Purkinje cell (primary cell): Measurements from ENCODE around the gene ZNF805. TPM values are rescaled to one million over a fixed set of nuclear protein-coding genes. Genes with fewer than 3 reads are reported as not detected.

Experiments used
- polyA plus RNA-seq: library from polyadenylated mRNA; unstranded; fragments of >200 nt; fragmentation: Nextera tagmentation; gene quantifications from 2 replicates; pipeline ENCODE4 v1.2.1, GENCODE V29; 2014

ZNF805 gene
- polyA plus RNA-seq, result 1.0 and 2.1 TPM in 2 replicates

DNA sequence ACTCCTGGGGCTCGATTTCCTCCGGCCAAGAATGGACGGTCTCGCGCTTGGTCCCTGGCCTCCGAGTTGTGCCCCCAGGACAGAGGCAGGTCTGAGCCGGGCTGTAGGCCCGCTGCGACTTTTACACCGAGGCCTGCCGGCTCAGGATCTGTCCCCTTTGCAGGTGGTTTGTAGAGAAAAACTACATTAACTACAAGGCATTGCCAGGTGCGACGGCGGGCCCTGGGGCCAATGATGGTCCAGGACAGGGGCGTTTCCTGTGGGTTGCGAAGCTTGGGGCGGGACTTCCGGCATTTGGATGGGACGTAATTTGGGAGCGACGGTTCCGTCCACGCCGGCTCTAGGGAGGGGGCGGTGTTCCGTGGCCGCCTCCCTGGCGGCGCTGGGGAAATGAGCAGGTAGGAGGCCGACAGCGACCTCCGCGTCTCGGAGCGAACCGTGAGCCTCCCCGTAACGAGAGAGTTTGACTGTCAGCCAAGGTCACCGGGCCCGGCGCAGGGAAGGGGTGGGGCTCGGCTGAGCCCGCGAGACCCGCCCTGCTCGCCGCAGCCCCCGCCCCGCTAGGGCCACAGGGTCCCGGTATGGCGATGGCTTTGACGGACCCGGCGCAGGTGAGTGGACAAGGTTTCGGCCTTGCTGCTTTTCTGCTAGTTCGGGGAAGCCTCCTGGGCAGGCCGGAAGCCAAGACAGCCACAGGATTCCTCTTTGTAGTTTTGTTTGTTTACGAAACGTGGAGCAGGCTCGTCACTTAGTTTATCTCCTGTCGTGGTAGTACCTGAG lies at the start of gene ZNF805:
Gene ZNF805 (plus strand): TSS at position 322 of the 780 bp plus-strand sequence. CDS start 260 bp downstream, at position 582.

DNA sequence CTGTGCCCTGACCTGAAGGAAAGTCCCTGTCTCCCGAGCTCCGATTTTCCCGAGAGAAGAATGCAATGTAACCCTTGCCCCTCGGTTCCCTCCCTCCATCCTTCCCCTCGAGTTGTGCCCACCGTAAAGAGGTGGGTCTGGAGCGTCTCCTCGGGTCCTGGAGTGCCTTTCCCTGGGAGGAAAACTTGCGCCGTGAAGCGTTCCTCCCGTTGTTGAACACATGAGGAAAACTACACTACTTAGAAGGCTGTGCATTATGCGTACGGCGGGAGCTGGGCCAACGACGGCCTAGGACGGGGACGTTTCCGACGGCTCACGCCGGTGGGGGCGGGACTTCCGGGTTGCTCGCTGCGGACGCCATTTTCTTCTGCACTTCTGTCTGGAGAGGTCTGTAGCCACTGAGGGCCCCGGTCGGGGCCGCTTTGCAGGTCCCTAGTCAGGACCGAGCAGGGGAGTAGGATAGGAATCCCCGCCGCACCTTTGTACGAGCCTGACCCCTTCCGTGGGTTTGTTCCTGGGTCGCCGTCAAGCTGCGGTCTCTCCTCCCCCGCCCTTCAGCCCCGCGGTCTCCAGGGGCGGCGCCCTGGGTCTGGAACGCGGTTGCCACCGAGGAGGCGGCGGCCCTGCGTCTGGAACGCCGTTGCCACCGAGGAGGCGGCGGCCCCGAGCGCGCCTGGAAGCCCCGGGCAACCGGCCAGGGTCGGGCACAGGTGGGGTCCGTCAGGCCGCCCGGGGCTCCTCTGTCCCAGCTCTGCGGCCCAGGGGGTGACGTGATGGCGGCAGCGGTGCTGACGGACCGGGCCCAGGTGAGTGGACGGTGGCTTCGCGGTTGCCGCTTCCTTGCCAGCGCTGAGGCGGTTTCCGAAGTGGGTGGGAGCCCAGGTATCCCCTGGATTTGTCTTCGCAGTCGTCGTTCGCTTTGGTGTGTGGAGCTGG lies 49.0 kb upstream of the ZNF805 start, which contains the start of gene ZNF264:
Gene ZNF264 (plus strand): TSS at position 360 of the 936 bp plus-strand sequence. CDS start 414 bp downstream, at position 774.

DNA sequence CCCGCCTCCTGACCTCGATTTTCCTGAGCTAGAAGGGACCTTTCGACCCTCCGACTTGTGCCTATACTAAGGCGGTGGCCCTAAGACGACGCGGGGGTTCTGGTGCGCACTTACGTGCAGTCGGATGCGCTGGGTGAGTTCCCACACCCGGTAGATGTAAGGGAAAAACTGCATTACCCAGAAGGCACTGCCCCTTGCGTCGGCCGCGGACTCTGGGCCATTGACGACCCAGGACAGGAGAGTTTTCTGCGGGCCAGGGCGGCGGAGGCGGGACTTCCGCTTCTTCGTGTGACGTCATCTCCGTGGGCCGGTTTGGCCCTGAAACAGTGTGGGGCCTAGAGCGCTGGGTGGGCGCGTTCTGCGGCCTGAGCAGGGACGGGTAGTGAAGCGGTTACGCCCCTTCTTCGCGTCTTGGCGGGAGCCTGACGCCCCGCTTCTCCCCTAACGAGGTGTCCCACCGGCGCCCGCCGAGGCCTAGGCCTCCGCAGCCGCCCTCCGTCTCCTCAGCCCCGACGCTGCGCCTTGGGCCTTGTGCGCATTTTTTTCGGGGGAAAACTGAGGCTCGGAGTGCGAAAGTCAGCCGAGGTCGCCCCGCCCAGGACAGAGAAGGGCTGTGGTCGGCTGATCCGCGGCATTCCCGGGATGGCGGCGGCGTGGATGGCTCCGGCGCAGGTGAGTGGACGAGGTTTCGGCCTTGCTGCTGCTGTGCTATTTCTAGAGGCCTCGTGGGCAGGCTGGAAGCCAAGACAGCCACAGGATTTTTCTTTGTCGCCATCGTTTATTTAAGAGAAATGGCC lies 39.9 kb downstream of the ZNF805 start, which contains the start of gene ZNF460:
Gene ZNF460 (plus strand): TSS at position 321 of the 797 bp plus-strand sequence. CDS start 322 bp downstream, at position 643.

Other genes with a start within 250 kb of the ZNF805 start
- gene USP29, start 120.6 kb upstream of the ZNF805 start, polyA plus RNA-seq, result not detected in 2 replicates
- gene ZIM3, start 95.4 kb upstream of the ZNF805 start, polyA plus RNA-seq, result not detected in 2 replicates
- not detected in 2 replicates for gene DUXA, start 73.1 kb upstream of the ZNF805 start, polyA plus RNA-seq
- gene ZNF264, start 49.1 kb upstream of the ZNF805 start, polyA plus RNA-seq, result 1.1 and 1.4 TPM in 2 replicates
- gene AURKC, start 9.6 kb upstream of the ZNF805 start, polyA plus RNA-seq, result 1.0 and 7.8 TPM in 2 replicates
- 6.3 and 9.1 TPM in 2 replicates for gene ZNF460, start 39.9 kb downstream of the ZNF805 start, polyA plus RNA-seq
- gene ZNF543, start 79.8 kb downstream of the ZNF805 start, polyA plus RNA-seq, result 1.0 and 1.2 TPM in 2 replicates
- 1.7 and 3.0 TPM in 2 replicates for gene ZNF304, start 110.6 kb downstream of the ZNF805 start, polyA plus RNA-seq
- 115 and 174 TPM in 2 replicates for gene TRAPPC2B, start 122.9 kb downstream of the ZNF805 start, polyA plus RNA-seq
- 7.0 and 8.8 TPM in 2 replicates for gene ZNF547, start 122.9 kb downstream of the ZNF805 start, polyA plus RNA-seq
- 0.88 and 1.4 TPM in 2 replicates for gene ZNF548, start 149.2 kb downstream of the ZNF805 start, polyA plus RNA-seq
- 3.6 and 9.0 TPM in 2 replicates for gene ZNF17, start 170.5 kb downstream of the ZNF805 start, polyA plus RNA-seq
- 6.2 and 14.8 TPM in 2 replicates for gene ZNF749, start 194.7 kb downstream of the ZNF805 start, polyA plus RNA-seq
- gene VN1R1, start 216.5 kb downstream of the ZNF805 start, polyA plus RNA-seq, result 1.3 and 2.1 TPM in 2 replicates
- 3.0 and 6.0 TPM in 2 replicates for gene ZNF772, start 236.9 kb downstream of the ZNF805 start, polyA plus RNA-seq
- gene ZNF419, start 247.1 kb downstream of the ZNF805 start, polyA plus RNA-seq, result 2.4 and 7.4 TPM in 2 replicates